ENCODE results near the gene USP17L20. TPM values are rescaled to one million over a fixed set of nuclear protein-coding genes. Genes with fewer than 3 reads are reported as not detected.
"Not testable (repeated sequence)": the region's sequence is repeated elsewhere in the genome, so short reads cannot be mapped to it uniquely, and the experiment has no call there.

USP17L20 gene, protein sequence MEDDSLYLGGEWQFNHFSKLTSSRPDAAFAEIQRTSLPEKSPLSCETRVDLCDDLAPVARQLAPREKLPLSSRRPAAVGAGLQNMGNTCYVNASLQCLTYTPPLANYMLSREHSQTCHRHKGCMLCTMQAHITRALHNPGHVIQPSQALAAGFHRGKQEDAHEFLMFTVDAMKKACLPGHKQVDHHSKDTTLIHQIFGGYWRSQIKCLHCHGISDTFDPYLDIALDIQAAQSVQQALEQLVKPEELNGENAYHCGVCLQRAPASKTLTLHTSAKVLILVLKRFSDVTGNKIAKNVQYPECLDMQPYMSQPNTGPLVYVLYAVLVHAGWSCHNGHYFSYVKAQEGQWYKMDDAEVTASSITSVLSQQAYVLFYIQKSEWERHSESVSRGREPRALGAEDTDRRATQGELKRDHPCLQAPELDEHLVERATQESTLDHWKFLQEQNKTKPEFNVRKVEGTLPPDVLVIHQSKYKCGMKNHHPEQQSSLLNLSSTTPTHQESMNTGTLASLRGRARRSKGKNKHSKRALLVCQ
- total RNA-seq (2021; ENCODE audit: unreplicated experiment), result 0.15 TPM
- not detected in 2 replicates for polyA plus RNA-seq (2012)
- not detected for Bru-seq, nascent RNA
- not detected for BruChase-seq, experiment 1, labeled RNA remaining after a 6-hour chase
- BruChase-seq, experiment 2, labeled RNA remaining after a 2-hour chase, result not detected
- long read RNA-seq, result 0 reads

DNA sequence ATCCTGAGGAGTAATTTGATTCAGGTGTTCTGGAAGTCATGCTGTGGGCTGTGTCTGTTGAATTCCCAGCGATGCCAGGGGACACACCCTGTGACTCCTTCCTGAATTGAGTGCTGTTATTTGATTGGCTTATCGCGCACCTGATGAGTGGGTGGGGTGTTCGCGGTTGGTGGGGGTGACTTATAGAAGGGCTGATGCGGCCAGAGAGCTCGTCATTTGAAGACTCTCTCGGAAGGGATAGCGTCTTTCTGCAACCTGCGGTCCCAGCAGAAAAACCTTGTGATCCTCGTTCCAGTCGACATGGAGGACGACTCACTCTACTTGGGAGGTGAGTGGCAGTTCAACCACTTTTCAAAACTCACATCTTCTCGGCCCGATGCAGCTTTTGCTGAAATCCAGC lies at the start of gene USP17L20:
Gene USP17L20, plus strand, starts transcription at position 301 of the 400 bp plus-strand sequence. Its CDS starts 0 bp downstream, at position 301.
- H3K79me2 ChIP-seq (ENCODE audit: insufficient read depth, low read length); H2AFZ ChIP-seq (ENCODE audit: low read depth, low read length, poor library complexity, severe bottlenecking); H3K27ac ChIP-seq (ENCODE audit: low read depth, low read length); H3K27me3 ChIP-seq (ENCODE audit: insufficient read depth, low read length); H3K9ac ChIP-seq (ENCODE audit: low read length); H3K9me3 ChIP-seq (ENCODE audit: control insufficient read depth in 1 of 2, insufficient read depth in 1 of 2, low read depth in 1 of 2, low read length in 2 of 2); H3K4me3 ChIP-seq (replicated peaks in 1 of 2; ENCODE audit: low read depth in 1 of 2, low read length in 2 of 2); RAD21 ChIA-PET (ENCODE audit: low non-redundant PET in 1 of 2, low total read pairs in 2 of 2, uncharacterized antibody in 2 of 2, unreplicated experiment in 2 of 2); H3K4me1 ChIP-seq (ENCODE audit: control insufficient read depth in 1 of 2, insufficient read depth in 2 of 2, low read length in 2 of 2); H3K36me3 ChIP-seq (ENCODE audit: control insufficient read depth in 1 of 2, insufficient read depth in 2 of 2, low read length in 2 of 2); BruUV-seq (replicated peaks); ATAC-seq; POLR2A ChIA-PET; DNase-seq (ENCODE audit: low read depth, low spot score); H3K4me2 ChIP-seq (ENCODE audit: low read length); H4K20me1 ChIP-seq (ENCODE audit: insufficient read depth); intact Hi-C loops (cut with micrococcal nuclease); CTCF ChIA-PET; H3K9me2 ChIP-seq (ENCODE audit: insufficient read depth): not testable (repeated sequence)

GRCh38 chr4:9210357-9210756 lies 47.6 kb upstream of the USP17L20 start, which contains the start of gene USP17L10:
USP17L10 (plus strand) TSS chr4:9210657; CDS start chr4:9210657, 0 bp downstream.
- DNase-seq (ENCODE audit: low read depth, low spot score); H3K27ac ChIP-seq (ENCODE audit: low read depth, low read length); H3K4me2 ChIP-seq (ENCODE audit: low read length); POLR2A ChIA-PET; intact Hi-C loops (cut with micrococcal nuclease); H3K9me3 ChIP-seq (ENCODE audit: control insufficient read depth in 1 of 2, insufficient read depth in 1 of 2, low read depth in 1 of 2, low read length in 2 of 2); H3K4me1 ChIP-seq (ENCODE audit: control insufficient read depth in 1 of 2, insufficient read depth in 2 of 2, low read length in 2 of 2); H2AFZ ChIP-seq (ENCODE audit: low read depth, low read length, poor library complexity, severe bottlenecking); H4K20me1 ChIP-seq (ENCODE audit: insufficient read depth); H3K4me3 ChIP-seq (replicated peaks in 1 of 2; ENCODE audit: low read depth in 1 of 2, low read length in 2 of 2); H3K27me3 ChIP-seq (ENCODE audit: insufficient read depth, low read length); H3K9ac ChIP-seq (ENCODE audit: low read length); ATAC-seq; CTCF ChIA-PET; RAD21 ChIA-PET (ENCODE audit: low non-redundant PET in 1 of 2, low total read pairs in 2 of 2, uncharacterized antibody in 2 of 2, unreplicated experiment in 2 of 2); H3K36me3 ChIP-seq (ENCODE audit: control insufficient read depth in 1 of 2, insufficient read depth in 2 of 2, low read length in 2 of 2); H3K79me2 ChIP-seq (ENCODE audit: insufficient read depth, low read length); BruUV-seq (replicated peaks); H3K9me2 ChIP-seq (ENCODE audit: insufficient read depth): not testable (repeated sequence)

- H3K4me3 ChIP-seq (replicated peaks in 1 of 2; ENCODE audit: low read depth in 1 of 2, low read length in 2 of 2); H3K36me3 ChIP-seq (ENCODE audit: control insufficient read depth in 1 of 2, insufficient read depth in 2 of 2, low read length in 2 of 2); CTCF ChIA-PET; H3K9me3 ChIP-seq (ENCODE audit: control insufficient read depth in 1 of 2, insufficient read depth in 1 of 2, low read depth in 1 of 2, low read length in 2 of 2); ATAC-seq; H2AFZ ChIP-seq (ENCODE audit: low read depth, low read length, poor library complexity, severe bottlenecking); H3K27me3 ChIP-seq (ENCODE audit: insufficient read depth, low read length); RAD21 ChIA-PET (ENCODE audit: low non-redundant PET in 1 of 2, low total read pairs in 2 of 2, uncharacterized antibody in 2 of 2, unreplicated experiment in 2 of 2); H4K20me1 ChIP-seq (ENCODE audit: insufficient read depth); H3K9ac ChIP-seq (ENCODE audit: low read length); H3K4me1 ChIP-seq (ENCODE audit: control insufficient read depth in 1 of 2, insufficient read depth in 2 of 2, low read length in 2 of 2); intact Hi-C loops (cut with micrococcal nuclease); H3K27ac ChIP-seq (ENCODE audit: low read depth, low read length); POLR2A ChIA-PET; BruUV-seq (replicated peaks); H3K79me2 ChIP-seq (ENCODE audit: insufficient read depth, low read length); H3K4me2 ChIP-seq (ENCODE audit: low read length); H3K9me2 ChIP-seq (ENCODE audit: insufficient read depth); DNase-seq (ENCODE audit: low read depth, low spot score): not testable (repeated sequence)
Measured at GRCh38 chr4:9214701-9215100, 43.2 kb upstream of the USP17L20 start.

- H3K9me2 ChIP-seq (ENCODE audit: insufficient read depth); H3K36me3 ChIP-seq (ENCODE audit: control insufficient read depth in 1 of 2, insufficient read depth in 2 of 2, low read length in 2 of 2); H3K4me1 ChIP-seq (ENCODE audit: control insufficient read depth in 1 of 2, insufficient read depth in 2 of 2, low read length in 2 of 2); ATAC-seq; H3K27me3 ChIP-seq (ENCODE audit: insufficient read depth, low read length); H3K79me2 ChIP-seq (ENCODE audit: insufficient read depth, low read length); intact Hi-C loops (cut with micrococcal nuclease); H2AFZ ChIP-seq (ENCODE audit: low read depth, low read length, poor library complexity, severe bottlenecking); CTCF ChIA-PET; H3K9ac ChIP-seq (ENCODE audit: low read length); H4K20me1 ChIP-seq (ENCODE audit: insufficient read depth); H3K4me3 ChIP-seq (replicated peaks in 1 of 2; ENCODE audit: low read depth in 1 of 2, low read length in 2 of 2); RAD21 ChIA-PET (ENCODE audit: low non-redundant PET in 1 of 2, low total read pairs in 2 of 2, uncharacterized antibody in 2 of 2, unreplicated experiment in 2 of 2); H3K4me2 ChIP-seq (ENCODE audit: low read length); H3K9me3 ChIP-seq (ENCODE audit: control insufficient read depth in 1 of 2, insufficient read depth in 1 of 2, low read depth in 1 of 2, low read length in 2 of 2); BruUV-seq (replicated peaks); DNase-seq (ENCODE audit: low read depth, low spot score); POLR2A ChIA-PET; H3K27ac ChIP-seq (ENCODE audit: low read depth, low read length): not testable (repeated sequence)
Measured at GRCh38 chr4:9215105-9215504, 42.8 kb upstream of the USP17L20 start, which contains the start of gene USP17L11. USP17L11 (plus strand) TSS chr4:9215405; CDS start chr4:9215405, 0 bp downstream.

All from HCT116 (cell line).